Vagina (tissue), 2 donors: ENCODE data around the gene GDPD4. TPM values are rescaled to one million over a fixed set of nuclear protein-coding genes. Genes with fewer than 3 reads are reported as not detected.

Experiments used
- DNase-seq, 2 donors: peaks; one replicate each; pipeline ENCODE4 v3.0.0-alpha.2; 2017; ENCODE audit errors: extremely low spot score in 2 of 2
- H3K27ac ChIP-seq: fragments of 200-600 bp; sonication (generic); one replicate; pipeline ENCODE4 v1.5.1; 2019
- H3K27me3 ChIP-seq: fragments of 200-600 bp; sonication (generic); one replicate; pipeline ENCODE4 v1.5.1; 2019
- H3K36me3 ChIP-seq, 2 donors: fragments of 200-600 bp; sonication (generic); one replicate each; pipeline ENCODE4 v1.5.1; 2017 to 2019
- H3K4me1 ChIP-seq: fragments of 200-600 bp; sonication (generic); one replicate; pipeline ENCODE4 v1.5.1; 2019
- H3K4me3 ChIP-seq, 2 donors: fragments of 200-600 bp; sonication (generic); 1 replicate in 1 of 2; 2 replicates in 1 of 2; pipeline ENCODE4 v1.5.1; 2016 to 2019
- H3K9me3 ChIP-seq: fragments of 200-600 bp; sonication (generic); one replicate; pipeline ENCODE4 v1.5.1; 2019
- POLR2A ChIP-seq, 2 donors: fragments of 450-650 bp; IDR thresholded peaks; one replicate each; pipeline ENCODE4 v1.6.1; 2017; ENCODE audit warnings: antibody characterized with exemption in 2 of 2, mild to moderate bottlenecking in 2 of 2, moderate library complexity in 2 of 2
- POLR2AphosphoS5 ChIP-seq, 2 donors: sonication (generic); formaldehyde crosslinking; IDR thresholded peaks; one replicate each; pipeline ENCODE4 v1.9.0; 2017; ENCODE audit warnings: antibody characterized with exemption in 2 of 2, mild to moderate bottlenecking in 2 of 2, low read depth in 1 of 2; ENCODE audit not compliant: insufficient read depth in 1 of 2
- intact Hi-C: fragments of 100-400 bp; cut with DNase I; formaldehyde crosslinking; loops from one replicate; pipeline ENCODE4 v1.15.1; 2023
- total RNA-seq: library from RNA; depleted of rRNA; stranded (reverse); fragments of >200 nt; gene quantifications from one replicate; pipeline ENCODE4 v1.2.3, GENCODE V29; 2016
- TF ChIP-seq, protein P1 (sequence below), 3 experiments: fragments of 450-650 bp in 2 of 3; fragments of 200-600 bp in 1 of 3; sonication (generic) in 1 of 3; IDR thresholded peaks; one replicate each; pipeline ENCODE4 v1.5.1; 2017 to 2019; ENCODE audit warnings: antibody characterized with exemption in 3 of 3, mild to moderate bottlenecking in 2 of 3, moderate library complexity in 2 of 3

The GDPD4 gene
- total RNA-seq, 1 donor from 2014 or later: not detected

DNA sequence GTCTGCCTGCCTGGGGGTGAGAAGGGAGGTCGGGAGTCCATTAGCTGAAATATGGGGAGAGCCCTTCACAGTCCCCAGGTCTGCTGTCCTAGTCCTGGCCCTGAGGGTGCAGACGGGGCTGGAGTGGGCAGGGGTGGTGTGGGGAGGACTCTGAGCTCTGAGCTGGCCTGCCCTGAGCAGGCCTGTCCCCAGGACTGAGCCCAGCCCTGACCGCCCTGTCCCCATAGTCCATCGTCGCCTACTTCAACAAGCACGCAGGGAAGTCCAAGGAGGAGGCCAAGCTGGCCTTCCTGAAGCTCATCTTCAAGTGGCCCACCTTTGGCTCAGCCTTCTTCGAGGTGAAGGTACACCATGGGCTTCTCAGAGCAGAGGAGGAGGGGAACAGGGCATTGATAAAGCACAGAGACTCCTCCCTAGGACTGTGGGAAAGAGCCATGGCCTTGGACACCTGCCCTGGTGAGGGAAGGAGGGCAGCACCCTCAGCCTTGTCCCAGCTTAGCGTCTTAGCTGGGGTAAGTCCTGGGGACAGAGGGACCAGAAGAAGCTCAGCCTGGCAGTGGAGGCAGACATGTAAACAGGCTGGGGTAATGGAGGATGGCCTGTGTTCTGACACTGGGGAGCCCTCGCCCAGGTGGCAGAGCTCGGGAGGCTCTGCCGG, 89.8 kb downstream of the GDPD4 start:
- TF ChIP-seq, protein P1, sequence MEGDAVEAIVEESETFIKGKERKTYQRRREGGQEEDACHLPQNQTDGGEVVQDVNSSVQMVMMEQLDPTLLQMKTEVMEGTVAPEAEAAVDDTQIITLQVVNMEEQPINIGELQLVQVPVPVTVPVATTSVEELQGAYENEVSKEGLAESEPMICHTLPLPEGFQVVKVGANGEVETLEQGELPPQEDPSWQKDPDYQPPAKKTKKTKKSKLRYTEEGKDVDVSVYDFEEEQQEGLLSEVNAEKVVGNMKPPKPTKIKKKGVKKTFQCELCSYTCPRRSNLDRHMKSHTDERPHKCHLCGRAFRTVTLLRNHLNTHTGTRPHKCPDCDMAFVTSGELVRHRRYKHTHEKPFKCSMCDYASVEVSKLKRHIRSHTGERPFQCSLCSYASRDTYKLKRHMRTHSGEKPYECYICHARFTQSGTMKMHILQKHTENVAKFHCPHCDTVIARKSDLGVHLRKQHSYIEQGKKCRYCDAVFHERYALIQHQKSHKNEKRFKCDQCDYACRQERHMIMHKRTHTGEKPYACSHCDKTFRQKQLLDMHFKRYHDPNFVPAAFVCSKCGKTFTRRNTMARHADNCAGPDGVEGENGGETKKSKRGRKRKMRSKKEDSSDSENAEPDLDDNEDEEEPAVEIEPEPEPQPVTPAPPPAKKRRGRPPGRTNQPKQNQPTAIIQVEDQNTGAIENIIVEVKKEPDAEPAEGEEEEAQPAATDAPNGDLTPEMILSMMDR (IDR thresholded peaks at IDR 0.05): no peak
- no peak for TF ChIP-seq POLR2AphosphoS5 (IDR thresholded peaks at IDR 0.05; ENCODE audit: insufficient read depth in 1 of 2, low read depth in 1 of 2)
- TF ChIP-seq POLR2A (IDR thresholded peaks at IDR 0.05): no peak
- no peak for DNase-seq
- no peaks in the 10 kb centered on the region for H3K9me3 ChIP-seq
- intact Hi-C loops: no loop called here
- H3K36me3 ChIP-seq: no peaks in the 10 kb centered on the region
- no peak overlapping the region for H3K4me3 ChIP-seq
- H3K27me3 ChIP-seq: no peaks in the 10 kb centered on the region
- H3K27ac ChIP-seq: no peak overlapping the region
- H3K4me1 ChIP-seq: no peaks in the 10 kb centered on the region

DNA sequence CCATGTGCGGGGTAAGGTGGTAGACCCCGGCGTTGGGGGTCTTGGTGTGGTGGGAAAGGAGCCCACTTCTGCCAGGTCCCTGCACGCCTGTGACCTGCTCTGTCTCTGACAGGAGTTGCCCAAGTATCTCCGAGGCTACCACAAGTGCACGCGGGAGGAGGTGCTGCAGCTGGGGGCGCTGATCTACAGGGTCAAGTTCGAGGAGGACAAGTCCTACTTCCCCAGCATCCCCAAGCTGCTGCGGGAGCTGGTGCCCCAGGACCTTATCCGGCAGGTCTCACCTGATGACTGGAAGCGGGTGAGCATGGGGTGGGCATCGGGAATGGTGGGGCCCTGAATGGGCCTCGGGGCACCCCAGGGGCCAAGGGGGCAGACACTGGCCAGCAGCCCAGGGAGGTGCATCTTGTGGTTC, 90.4 kb downstream of the GDPD4 start:
- intact Hi-C loops: no loop called here
- H3K36me3 ChIP-seq: no peaks in the 10 kb centered on the region
- H3K4me3 ChIP-seq: no peak overlapping the region
- no peaks in the 10 kb centered on the region for H3K27me3 ChIP-seq
- TF ChIP-seq, protein P1 (IDR thresholded peaks at IDR 0.05): no peak
- TF ChIP-seq POLR2A (IDR thresholded peaks at IDR 0.05) (no peak), POLR2AphosphoS5 (IDR thresholded peaks at IDR 0.05; ENCODE audit: insufficient read depth in 1 of 2, low read depth in 1 of 2) (no peak)
- DNase-seq: no peak
- no peaks in the 10 kb centered on the region for H3K4me1 ChIP-seq
- no peak overlapping the region for H3K27ac ChIP-seq
- no peaks in the 10 kb centered on the region for H3K9me3 ChIP-seq

DNA sequence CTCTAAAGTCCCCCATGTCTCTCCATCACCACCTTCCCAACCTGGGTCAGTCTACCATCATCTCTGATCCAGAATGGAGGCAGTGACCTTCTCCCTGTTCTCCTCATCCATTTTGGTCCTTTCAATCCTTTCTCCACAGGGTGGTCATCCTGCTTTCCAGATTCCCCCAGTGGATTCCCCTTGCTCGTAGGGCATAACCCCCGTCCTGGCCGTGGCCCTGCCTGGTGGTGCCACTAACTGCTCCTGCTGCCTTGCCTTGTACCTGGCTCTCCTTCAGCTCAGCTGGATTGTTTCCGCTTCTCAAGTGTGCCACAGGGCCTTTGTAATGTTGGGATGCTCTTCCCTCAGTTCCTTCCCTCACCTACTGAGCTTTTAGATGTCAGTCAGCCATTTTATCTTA, 91.8 kb downstream of the GDPD4 start:
- no peak overlapping the region for H3K4me3 ChIP-seq
- H3K36me3 ChIP-seq: no peaks in the 10 kb centered on the region
- DNase-seq: no peak
- H3K27ac ChIP-seq: no peak overlapping the region
- no peaks in the 10 kb centered on the region for H3K27me3 ChIP-seq
- H3K4me1 ChIP-seq: no peaks in the 10 kb centered on the region
- intact Hi-C loops: no loop called here
- no peaks in the 10 kb centered on the region for H3K9me3 ChIP-seq
- no peak for TF ChIP-seq POLR2AphosphoS5 (IDR thresholded peaks at IDR 0.05; ENCODE audit: insufficient read depth in 1 of 2, low read depth in 1 of 2)
- TF ChIP-seq POLR2A (IDR thresholded peaks at IDR 0.05): no peak
- TF ChIP-seq, protein P1 (IDR thresholded peaks at IDR 0.05): no peak

DNA sequence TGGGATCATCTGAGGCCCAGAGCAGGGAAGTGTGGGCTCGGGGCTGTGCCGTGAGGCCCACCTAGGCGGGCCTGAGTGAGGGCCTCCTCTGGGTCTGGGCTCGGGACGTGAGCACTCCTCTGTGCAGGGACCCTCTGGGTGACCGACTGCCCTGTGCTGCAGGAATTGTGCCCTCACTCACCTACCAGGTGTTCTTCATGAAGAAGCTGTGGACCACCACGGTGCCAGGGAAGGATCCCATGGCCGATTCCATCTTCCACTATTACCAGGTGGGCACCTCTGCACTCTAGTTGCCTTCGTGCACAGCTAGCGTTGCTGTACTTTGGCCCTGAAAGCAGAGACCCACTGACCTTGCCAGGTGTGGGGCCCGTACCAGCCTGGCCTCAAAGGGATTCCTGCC, 93.0 kb downstream of the GDPD4 start:
- no peaks in the 10 kb centered on the region for H3K36me3 ChIP-seq
- no peaks in the 10 kb centered on the region for H3K4me1 ChIP-seq
- H3K4me3 ChIP-seq: no peak overlapping the region
- no peak for DNase-seq
- intact Hi-C loops: no loop called here
- no peaks in the 10 kb centered on the region for H3K27me3 ChIP-seq
- no peak overlapping the region for H3K27ac ChIP-seq
- TF ChIP-seq POLR2AphosphoS5 (IDR thresholded peaks at IDR 0.05; ENCODE audit: insufficient read depth in 1 of 2, low read depth in 1 of 2): no peak
- TF ChIP-seq, protein P1 (IDR thresholded peaks at IDR 0.05): no peak
- no peak for TF ChIP-seq POLR2A (IDR thresholded peaks at IDR 0.05)
- H3K9me3 ChIP-seq: no peaks in the 10 kb centered on the region

DNA sequence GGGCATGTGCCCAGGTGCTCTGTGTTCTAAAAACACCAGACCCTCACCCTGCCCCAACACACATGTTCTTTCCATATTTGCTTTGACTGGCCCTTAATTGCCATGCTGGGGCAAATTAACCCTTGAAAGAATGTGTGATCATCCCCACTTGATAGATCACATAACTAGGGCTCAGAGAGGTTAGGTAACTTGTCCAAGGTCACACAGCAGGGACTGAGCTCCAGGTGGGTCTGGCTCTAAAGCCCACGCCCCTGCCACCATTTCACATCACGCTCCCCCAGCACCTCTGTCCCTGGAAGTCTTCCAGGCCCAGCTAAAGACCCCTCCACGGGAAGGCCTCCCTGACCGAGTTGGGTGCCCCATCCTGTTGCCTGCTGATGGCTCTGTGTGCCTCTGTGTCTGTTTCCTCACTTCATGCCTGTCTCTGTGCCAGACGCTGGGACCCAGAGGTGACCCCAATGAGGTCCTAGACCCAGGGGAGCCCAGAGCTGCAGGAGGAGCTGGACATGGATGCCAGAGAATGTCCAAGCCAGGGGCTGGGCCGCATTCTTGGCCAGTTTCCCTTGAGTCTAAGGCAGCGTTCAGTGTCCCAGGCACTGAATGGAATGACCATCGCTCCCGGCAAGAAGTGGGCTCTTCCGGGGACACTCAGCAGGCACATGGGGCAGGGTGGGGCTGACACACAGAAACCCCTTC, 93.7 kb downstream of the GDPD4 start:
- H3K36me3 ChIP-seq: no peaks in the 10 kb centered on the region
- H3K4me3 ChIP-seq: no peak overlapping the region
- H3K27ac ChIP-seq: no peak overlapping the region
- no peak for TF ChIP-seq POLR2AphosphoS5 (IDR thresholded peaks at IDR 0.05; ENCODE audit: insufficient read depth in 1 of 2, low read depth in 1 of 2)
- TF ChIP-seq, protein P1 (IDR thresholded peaks at IDR 0.05): no peak
- no peak for TF ChIP-seq POLR2A (IDR thresholded peaks at IDR 0.05)
- no peaks in the 10 kb centered on the region for H3K27me3 ChIP-seq
- H3K4me1 ChIP-seq: no peaks in the 10 kb centered on the region
- intact Hi-C loops: no loop called here
- no peak for DNase-seq
- H3K9me3 ChIP-seq: no peaks in the 10 kb centered on the region
